ENCODE results near the gene FTO.

- TF ChIP-seq POLR2A (IDR thresholded peaks at IDR 0.05) (no peak), CTCF (IDR thresholded peaks at IDR 0.05) (no peak)
Observed at GRCh38 chr16:53740476-53740875, 36.5 kb downstream of the FTO start.
